Skeletal muscle cell (primary cell): ENCODE results near the gene PHIP.

Source experiments
- DNase-seq: peaks from one replicate; pipeline ENCODE4 v3.0.0-alpha.2; 2010; ENCODE audit warnings: low read depth
- H3K4me3 ChIP-seq: 2 replicates; pipeline ENCODE4 v1.5.1; 2011; ENCODE audit warnings: low read depth, mild to moderate bottlenecking, control low read depth, low read length, moderate library complexity

PHIP gene

GRCh38 chr6:79072640-79073181, 5.3 kb downstream of the PHIP start:
- H3K4me3 ChIP-seq: no peak overlapping the region
- DNase-seq: no peak

GRCh38 chr6:79071547-79071946, 6.5 kb downstream of the PHIP start:
- H3K4me3 ChIP-seq: no peak overlapping the region
- no peak for DNase-seq

GRCh38 chr6:79070206-79070825, 7.7 kb downstream of the PHIP start:
- DNase-seq: no peak
- no peak overlapping the region for H3K4me3 ChIP-seq

GRCh38 chr6:79066828-79067227, 11.2 kb downstream of the PHIP start:
- no peak for DNase-seq
- H3K4me3 ChIP-seq: no peak overlapping the region

- H3K4me3 ChIP-seq: no peak overlapping the region
- no peak for DNase-seq
Measured at GRCh38 chr6:79066330-79066729, 11.7 kb downstream of the PHIP start.

- no peak overlapping the region for H3K4me3 ChIP-seq
- DNase-seq: no peak
Measured at GRCh38 chr6:79065232-79065631, 12.8 kb downstream of the PHIP start.

- no peak for DNase-seq
- H3K4me3 ChIP-seq: no peak overlapping the region
Measured at GRCh38 chr6:79064635-79065034, 13.4 kb downstream of the PHIP start.

GRCh38 chr6:79062708-79063107, 15.3 kb downstream of the PHIP start:
- no peak overlapping the region for H3K4me3 ChIP-seq

GRCh38 chr6:79057746-79058145, 20.3 kb downstream of the PHIP start:
- DNase-seq: no peak
- no peak overlapping the region for H3K4me3 ChIP-seq

More at GRCh38 chr6:79062708-79063107, 15.3 kb downstream of the PHIP start:
- no peak for DNase-seq

- DNase-seq: no peak
- no peak overlapping the region for H3K4me3 ChIP-seq
Measured at GRCh38 chr6:79056226-79056625, 21.8 kb downstream of the PHIP start.

GRCh38 chr6:79048611-79049010, 29.4 kb downstream of the PHIP start:
- no peak for DNase-seq
- H3K4me3 ChIP-seq: no peak overlapping the region

GRCh38 chr6:79047072-79047471, 31.0 kb downstream of the PHIP start:
- no peak for DNase-seq
- no peak overlapping the region for H3K4me3 ChIP-seq

GRCh38 chr6:79045966-79046365, 32.1 kb downstream of the PHIP start:
- no peak overlapping the region for H3K4me3 ChIP-seq
- DNase-seq: no peak

- DNase-seq: no peak
- H3K4me3 ChIP-seq: no peak overlapping the region
Measured at GRCh38 chr6:79042799-79043126, 35.3 kb downstream of the PHIP start.

GRCh38 chr6:79042088-79042798, 35.8 kb downstream of the PHIP start:
- DNase-seq: no peak
- no peak overlapping the region for H3K4me3 ChIP-seq

- H3K4me3 ChIP-seq: no peak overlapping the region
- DNase-seq: no peak
Measured at GRCh38 chr6:79040083-79040482, 38.0 kb downstream of the PHIP start.

GRCh38 chr6:79038061-79038460, 40.0 kb downstream of the PHIP start:
- H3K4me3 ChIP-seq: no peak overlapping the region
- no peak for DNase-seq

GRCh38 chr6:79034865-79035264, 43.2 kb downstream of the PHIP start:
- no peak overlapping the region for H3K4me3 ChIP-seq
- DNase-seq: no peak

GRCh38 chr6:79033279-79033678, 44.8 kb downstream of the PHIP start:
- no peak overlapping the region for H3K4me3 ChIP-seq
- no peak for DNase-seq

GRCh38 chr6:79031821-79032590, 46.0 kb downstream of the PHIP start:
- H3K4me3 ChIP-seq: no peak overlapping the region
- no peak for DNase-seq
